Uterus (tissue), 2 donors: ENCODE measurements around the gene TC2N.

Experiments
- CTCF ChIP-seq, 4 experiments: fragments of 200-600 bp in 2 of 4; fragments of 450-650 bp in 2 of 4; sonication (generic) in 2 of 4; IDR thresholded peaks; one replicate each; pipeline ENCODE4 v1.5.1; 2016 to 2019; ENCODE audit warnings: antibody characterized with exemption in 4 of 4, mild to moderate bottlenecking in 2 of 4, moderate library complexity in 1 of 4
- POLR2A ChIP-seq, 2 donors: fragments of 450-650 bp; IDR thresholded peaks; one replicate each; pipeline ENCODE4 v1.6.1; 2016; ENCODE audit warnings: antibody characterized with exemption in 2 of 2, mild to moderate bottlenecking in 1 of 2, moderate library complexity in 1 of 2

GRCh38 chr14:91901449-91902226, 34.3 kb upstream of the TC2N start:
- TF ChIP-seq CTCF (IDR thresholded peaks at IDR 0.05) (no peak), POLR2A (IDR thresholded peaks at IDR 0.05) (no peak)
